SK-N-SH (cell line): Measurements from ENCODE around the gene ANLN. TPM values are rescaled to one million over a fixed set of nuclear protein-coding genes. Genes with fewer than 3 reads are reported as not detected.

Source experiments
- CTCF ChIA-PET: fragments of 300-600, 350-600 bp; formaldehyde crosslinking; extraction: SDS; loops from one replicate; lab custom pipeline; 2021; lab: Yijun Ruan, JAX
- POLR2A ChIA-PET: fragments of 350-600 bp; sonication (Branson Sonifier 250); formaldehyde crosslinking; extraction: SDS; loops from one replicate; lab custom pipeline; 2020; ENCODE audit warnings: antibody characterized with exemption, inconsistent platforms; lab: Yijun Ruan, JAX
- DNase-seq: peaks from one replicate; pipeline ENCODE4 v3.0.0; 2012
- H2AFZ ChIP-seq: fragments of 200-600 bp; sonication (generic); 2 replicates; pipeline ENCODE4 v1.8.1; 2016; ENCODE audit warnings: antibody characterized with exemption, mild to moderate bottlenecking, low read depth
- H3F3A ChIP-seq: fragments of 200-600 bp; sonication (generic); replicated peaks from 2 replicates; pipeline ENCODE3; 2016; ENCODE audit warnings: antibody characterized with exemption, mild to moderate bottlenecking; ENCODE audit not compliant: insufficient read depth
- H3K27ac ChIP-seq, 2 experiments: fragments of 200-500 bp in 1 of 2; fragments of 200-600 bp in 1 of 2; sonication (Bioruptor generic) in 1 of 2; sonication (generic), shearing (Covaris generic) in 1 of 2; 2 replicates each; pipeline versions ENCODE4 v1.5.1 to v1.6.1; 2014 to 2016; ENCODE audit warnings: low read depth in 2 of 2, inconsistent platforms in 1 of 2, low read length in 1 of 2, mild to moderate bottlenecking in 1 of 2, mixed read lengths in 1 of 2
- H3K27me3 ChIP-seq: fragments of 200-600 bp; sonication (generic), shearing (Covaris generic); 2 replicates; pipeline ENCODE4 v1.6.1; 2016; ENCODE audit warnings: mixed run types; ENCODE audit not compliant: insufficient read depth
- H3K36me3 ChIP-seq, 2 experiments: fragments of 200-500 bp in 1 of 2; fragments of 200-600 bp in 1 of 2; sonication (Bioruptor generic) in 1 of 2; sonication (generic) in 1 of 2; replicated peaks in 1 of 2; 2 replicates each; pipeline versions ENCODE3 to v1.5.1; 2014 to 2016; ENCODE audit warnings: low read length in 1 of 2, mild to moderate bottlenecking in 1 of 2; ENCODE audit not compliant: insufficient read depth in 2 of 2, control insufficient read depth in 1 of 2
- H3K4me1 ChIP-seq, 2 experiments: fragments of 200-500 bp in 1 of 2; fragments of 200-600 bp in 1 of 2; sonication (Bioruptor generic) in 1 of 2; sonication (generic), shearing (Covaris generic) in 1 of 2; 2 replicates each; pipeline versions ENCODE4 v1.5.1 to v1.6.1; 2014 to 2016; ENCODE audit warnings: low read depth in 1 of 2, low read length in 1 of 2, mixed run types in 1 of 2; ENCODE audit not compliant: insufficient read depth in 2 of 2, control insufficient read depth in 1 of 2
- H3K4me2 ChIP-seq: fragments of 200-600 bp; sonication (generic), shearing (Covaris generic); 2 replicates; pipeline ENCODE4 v1.6.1; 2017; ENCODE audit warnings: mixed run types
- H3K4me3 ChIP-seq, 2 experiments: fragments of 200-500 bp in 1 of 2; fragments of 200-600 bp in 1 of 2; sonication (Bioruptor generic) in 1 of 2; sonication (generic), shearing (Covaris generic) in 1 of 2; 2 replicates each; pipeline versions ENCODE4 v1.5.1 to v1.8.1; 2014 to 2016; ENCODE audit warnings: low read depth in 2 of 2, inconsistent platforms in 1 of 2, low read length in 1 of 2, mild to moderate bottlenecking in 1 of 2, mixed read lengths in 1 of 2, moderate library complexity in 1 of 2
- H3K79me2 ChIP-seq: fragments of 200-600 bp; sonication (generic); 2 replicates; pipeline ENCODE4 v1.8.1; 2017; ENCODE audit warnings: mild to moderate bottlenecking; ENCODE audit not compliant: insufficient read depth
- H3K9ac ChIP-seq: fragments of 200-600 bp; sonication (generic); 2 replicates; pipeline ENCODE4 v1.6.1; 2017; ENCODE audit warnings: mixed run types
- H3K9me2 ChIP-seq: fragments of 200-600 bp; sonication (generic); 2 replicates; pipeline ENCODE4 v1.6.1; 2017; ENCODE audit warnings: mixed run types
- H3K9me3 ChIP-seq: fragments of 200-600 bp; sonication (generic); 2 replicates; pipeline ENCODE4 v1.6.1; 2017; ENCODE audit warnings: mixed run types, mild to moderate bottlenecking, moderate library complexity
- H4K20me1 ChIP-seq: fragments of 200-600 bp; sonication (generic); 2 replicates; pipeline ENCODE4 v1.6.1; 2017; ENCODE audit warnings: mild to moderate bottlenecking, mixed run types; ENCODE audit not compliant: insufficient read depth
- CTCF ChIP-seq: fragments of 200-600 bp; sonication (generic); IDR thresholded peaks from 2 replicates; pipeline ENCODE4 v1.6.1; 2017; ENCODE audit warnings: antibody characterized with exemption, mild to moderate bottlenecking, moderate library complexity
- ELF1 ChIP-seq: IDR thresholded peaks from 2 replicates; pipeline ENCODE4 v1.4.0; 2012
- EZH2phosphoT487 ChIP-seq: fragments of 200-600 bp; sonication (generic); IDR thresholded peaks from 2 replicates; pipeline ENCODE4 v1.6.1; 2017; ENCODE audit warnings: low read depth, mixed run types, mild to moderate bottlenecking, antibody characterized with exemption, moderate library complexity, borderline replicate concordance
- FOXJ3 ChIP-seq: sonication (generic); formaldehyde crosslinking; IDR thresholded peaks from 2 replicates; pipeline ENCODE4 v1.5.1; 2020; ENCODE audit warnings: mild to moderate bottlenecking, missing genetic modification reagents
- FOXM1 ChIP-seq: IDR thresholded peaks from 2 replicates; pipeline ENCODE4 v1.4.0; 2012; ENCODE audit warnings: low read depth, mild to moderate bottlenecking
- GABPA ChIP-seq: IDR thresholded peaks from 2 replicates; pipeline ENCODE4 v1.4.0; 2012; ENCODE audit warnings: low read depth, mild to moderate bottlenecking
- GATA2 ChIP-seq: sonication (generic); formaldehyde crosslinking; IDR thresholded peaks from 2 replicates; pipeline ENCODE4 v1.5.0; 2020; ENCODE audit warnings: mild to moderate bottlenecking, missing genetic modification reagents
- MEF2A ChIP-seq: IDR thresholded peaks from 2 replicates; pipeline ENCODE4 v1.4.0; 2012; ENCODE audit warnings: low read depth, borderline replicate concordance
- MXI1 ChIP-seq: IDR thresholded peaks from 2 replicates; pipeline ENCODE4 v1.6.1; 2012; ENCODE audit warnings: mild to moderate bottlenecking, low read depth, low read length, improper control_type of control experiment
- NFIC ChIP-seq: IDR thresholded peaks from 2 replicates; pipeline ENCODE4 v1.4.0; 2012; ENCODE audit warnings: borderline replicate concordance
- POLR2AphosphoS5 ChIP-seq: IDR thresholded peaks from 2 replicates; pipeline ENCODE4 v1.6.1; 2012; ENCODE audit warnings: low read depth, low read length
- REST ChIP-seq: IDR thresholded peaks from 2 replicates; pipeline ENCODE4 v1.6.1; 2012; ENCODE audit warnings: mild to moderate bottlenecking, low read depth, low read length, moderate library complexity
- RXRA ChIP-seq: IDR thresholded peaks from 2 replicates; pipeline ENCODE4 v1.4.0; 2012; ENCODE audit warnings: low read depth, mild to moderate bottlenecking, borderline replicate concordance
- SIN3A ChIP-seq: IDR thresholded peaks from 2 replicates; pipeline ENCODE4 v1.6.1; 2012; ENCODE audit warnings: low read depth, mild to moderate bottlenecking, low read length, moderate library complexity, borderline replicate concordance
- SMC3 ChIP-seq: IDR thresholded peaks from 2 replicates; pipeline ENCODE4 v1.6.1; 2012; ENCODE audit warnings: low read depth, low read length, improper control_type of control experiment
- TAF1 ChIP-seq: IDR thresholded peaks from 2 replicates; pipeline ENCODE4 v1.6.1; 2012; ENCODE audit warnings: low read depth, mild to moderate bottlenecking, low read length, moderate library complexity, borderline replicate concordance
- TEAD4 ChIP-seq: IDR thresholded peaks from 2 replicates; pipeline ENCODE4 v1.4.0; 2012; ENCODE audit warnings: mild to moderate bottlenecking, borderline replicate concordance; ENCODE audit not compliant: insufficient read depth
- USF1 ChIP-seq: IDR thresholded peaks from 2 replicates; pipeline ENCODE4 v1.4.0; 2012; ENCODE audit warnings: low read depth, borderline replicate concordance
- WGBS: methylation state at CpG from one replicate; pipeline ENCODE4 v1.1.6; 2017; ENCODE audit warnings: low lambda C conversion rate; 5-methylcytosine and 5-hydroxymethylcytosine counted together
- polyA plus RNA-seq, 3 experiments: library from polyadenylated mRNA; depleted of rRNA; stranded (reverse); fragments of >200 nt; gene quantifications; 2 replicates each; pipeline ENCODE4 v1.2.3, GENCODE V29; 2012
- TF ChIP-seq, protein P1 (sequence below): IDR thresholded peaks from 2 replicates; pipeline ENCODE4 v1.4.0; 2012; ENCODE audit warnings: low read depth, borderline replicate concordance

The ANLN gene
- polyA plus RNA-seq, 1 of the 3 experiments (the other 2 are of a cell fraction), result 17.1 TPM

GRCh38 chr7:36430186-36430585 lies 40.5 kb downstream of the ANLN start (continued):
- TF ChIP-seq, protein P1, sequence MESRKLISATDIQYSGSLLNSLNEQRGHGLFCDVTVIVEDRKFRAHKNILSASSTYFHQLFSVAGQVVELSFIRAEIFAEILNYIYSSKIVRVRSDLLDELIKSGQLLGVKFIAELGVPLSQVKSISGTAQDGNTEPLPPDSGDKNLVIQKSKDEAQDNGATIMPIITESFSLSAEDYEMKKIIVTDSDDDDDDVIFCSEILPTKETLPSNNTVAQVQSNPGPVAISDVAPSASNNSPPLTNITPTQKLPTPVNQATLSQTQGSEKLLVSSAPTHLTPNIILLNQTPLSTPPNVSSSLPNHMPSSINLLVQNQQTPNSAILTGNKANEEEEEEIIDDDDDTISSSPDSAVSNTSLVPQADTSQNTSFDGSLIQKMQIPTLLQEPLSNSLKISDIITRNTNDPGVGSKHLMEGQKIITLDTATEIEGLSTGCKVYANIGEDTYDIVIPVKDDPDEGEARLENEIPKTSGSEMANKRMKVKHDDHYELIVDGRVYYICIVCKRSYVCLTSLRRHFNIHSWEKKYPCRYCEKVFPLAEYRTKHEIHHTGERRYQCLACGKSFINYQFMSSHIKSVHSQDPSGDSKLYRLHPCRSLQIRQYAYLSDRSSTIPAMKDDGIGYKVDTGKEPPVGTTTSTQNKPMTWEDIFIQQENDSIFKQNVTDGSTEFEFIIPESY, result no peak

DNA sequence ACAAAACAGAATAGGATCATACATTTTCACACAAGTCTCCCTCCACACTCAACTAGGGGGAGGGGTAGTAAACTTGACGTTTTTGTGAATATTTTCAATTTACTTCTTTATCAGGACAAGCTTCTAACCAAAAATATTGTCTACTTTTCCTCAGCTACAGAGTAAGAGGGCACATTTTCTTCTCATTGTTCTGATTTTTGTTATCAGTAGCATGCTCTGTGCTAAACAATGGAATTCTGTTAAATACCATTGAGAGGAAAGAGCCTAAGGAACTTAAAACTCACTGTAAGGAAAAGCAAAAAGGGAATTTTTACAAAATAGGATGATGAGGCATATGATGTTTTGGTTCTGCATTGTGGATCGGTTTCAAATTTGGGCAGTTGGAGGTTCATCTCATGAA lies 41.2 kb downstream of the ANLN start:
- no peak for TF ChIP-seq TAF1
- no peak for TF ChIP-seq CTCF
- TF ChIP-seq RXRA, result no peak
- TF ChIP-seq USF1, result no peak
- peaks cover 85% of the 10 kb centered on the region for H3K79me2 ChIP-seq
- H3K9me2 ChIP-seq, result no peaks in the 10 kb centered on the region
- peaks cover 52 to 79% of the 10 kb centered on the region in 2 experiments for H3K36me3 ChIP-seq
- H3K4me2 ChIP-seq, result no peak overlapping the region
- CTCF ChIA-PET, result interaction anchor here (1.3 kb wide), 1 partner anchor 9 kb away, joined by 4 read pairs; no protein-coding TSS in a partner anchor
- no peak for DNase-seq
- no peaks in the 10 kb centered on the region for H3K27me3 ChIP-seq
- no peaks in the 10 kb centered on the region for H4K20me1 ChIP-seq
- H3K27ac ChIP-seq, result peak overlapping the region in 1 of 2 experiments; percentile 23; a peak in 1 of 4 replicates
- WGBS, result 99% methylated on average over 2 of the region's 2 CpGs
- H3K4me1 ChIP-seq, result no peaks in the 10 kb centered on the region
- peaks cover 7% of the 10 kb centered on the region; the same call in 1 of the 2 replicates for H3K9me3 ChIP-seq
- H3K4me3 ChIP-seq, result no peak overlapping the region
- H3F3A ChIP-seq, result peaks cover 41% of the 10 kb centered on the region
- POLR2A ChIA-PET, result no interaction called here
- no peak overlapping the region for H3K9ac ChIP-seq
- H2AFZ ChIP-seq, result no peak overlapping the region

DNA sequence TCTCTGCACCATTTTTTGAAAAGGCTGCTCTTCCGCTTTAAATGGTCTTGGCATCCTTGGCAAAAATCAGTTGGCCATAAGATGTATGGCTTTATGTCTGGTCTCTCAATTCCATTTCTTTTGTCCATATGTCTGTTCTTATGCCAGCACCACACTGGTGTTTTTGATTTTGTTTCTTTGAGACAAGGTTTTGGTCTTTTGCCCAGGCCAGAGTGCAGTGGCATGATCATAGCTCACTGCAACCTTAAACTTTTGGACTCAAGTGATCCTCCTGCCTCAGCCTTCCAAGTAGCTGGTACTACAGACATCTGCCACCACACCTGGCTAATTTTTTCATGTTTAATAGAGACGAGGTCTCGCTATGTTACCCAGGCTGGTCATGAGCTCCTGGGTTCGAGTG lies 48.5 kb downstream of the ANLN start:
- Histone ChIP-seq H4K20me1 (peaks cover 9% of the 10 kb centered on the region; the same call in 1 of the 2 replicates), H3K79me2 (peaks cover 87% of the 10 kb centered on the region), H3K36me3 (peaks cover 30 to 40% of the 10 kb centered on the region in 2 experiments), H3K4me3 (no peak overlapping the region), H3K4me1 (no peaks in the 10 kb centered on the region), H3K9ac (no peak overlapping the region), H3K27me3 (no peaks in the 10 kb centered on the region), H3F3A (peaks cover 26% of the 10 kb centered on the region), H3K4me2 (no peak overlapping the region), H3K27ac (no peak overlapping the region), H2AFZ (no peak overlapping the region), H3K9me3 (no peaks in the 10 kb centered on the region), H3K9me2 (no peaks in the 10 kb centered on the region)
- WGBS, result 95% methylated on average over 4 of the region's 4 CpGs
- ChIA-PET CTCF (interaction anchor here (0.6 to 7.5 kb wide), 6 partner anchors 15 to 796 kb away, joined by 3 to 134 read pairs (median 4); no protein-coding TSS in a partner anchor), POLR2A (no interaction called here)
- no peak for DNase-seq
- no peak for TF ChIP-seq GABPA
- no peak for TF ChIP-seq FOXJ3
- TF ChIP-seq RXRA, result no peak
- TF ChIP-seq MEF2A, result no peak
- TF ChIP-seq GATA2 (CRISPR knock-in tag), result no peak
- TF ChIP-seq REST, result no peak
- no peak for TF ChIP-seq NFIC
- TF ChIP-seq SMC3, result no peak
- no peak for TF ChIP-seq EZH2phosphoT487
- TF ChIP-seq MXI1, result no peak
- no peak for TF ChIP-seq POLR2AphosphoS5
- no peak for TF ChIP-seq ELF1
- TF ChIP-seq TEAD4, result no peak
- TF ChIP-seq FOXM1, result no peak
- no peak for TF ChIP-seq SIN3A
